Osteoblast (primary cell): ENCODE data around the gene C11orf42. TPM values are rescaled to one million over a fixed set of nuclear protein-coding genes. Genes with fewer than 3 reads are reported as not detected.

ENCODE experiments used
- DNase-seq: peaks from one replicate; pipeline ENCODE4 v3.0.0; 2011; ENCODE audit warnings: low spot score, mixed read lengths; ENCODE audit not compliant: insufficient read length; ENCODE audit errors: missing footprints
- H2AFZ ChIP-seq: 2 replicates; pipeline ENCODE4 v1.6.0; 2011; ENCODE audit warnings: mild to moderate bottlenecking, low read length
- H3K27ac ChIP-seq: 2 replicates; pipeline ENCODE4 v1.5.1; 2011; ENCODE audit warnings: mild to moderate bottlenecking, low read depth, low read length, moderate library complexity
- H3K27me3 ChIP-seq: 2 replicates; pipeline ENCODE4 v1.6.0; 2012; ENCODE audit warnings: mild to moderate bottlenecking, control low read depth, inconsistent platforms, low read length, moderate library complexity; ENCODE audit not compliant: insufficient read depth
- H3K36me3 ChIP-seq: 2 replicates; pipeline ENCODE4 v1.5.1; 2011; ENCODE audit warnings: mild to moderate bottlenecking, low read length, control low read depth, moderate library complexity; ENCODE audit not compliant: insufficient read depth
- H3K4me1 ChIP-seq: 2 replicates; pipeline ENCODE4 v1.5.1; 2011; ENCODE audit warnings: mild to moderate bottlenecking, low read length, control low read depth, moderate library complexity; ENCODE audit not compliant: insufficient read depth
- H3K4me2 ChIP-seq: 2 replicates; pipeline ENCODE4 v1.6.0; 2011; ENCODE audit warnings: mild to moderate bottlenecking, low read length; ENCODE audit not compliant: insufficient read depth
- H3K4me3 ChIP-seq: fragments of 200-600 bp; sonication (generic); 3 replicates; pipeline ENCODE4 v1.5.1; 2012; ENCODE audit warnings: mild to moderate bottlenecking, low read length, inconsistent platforms; ENCODE audit not compliant: insufficient read depth
- H3K79me2 ChIP-seq: 2 replicates; pipeline ENCODE4 v1.6.0; 2012; ENCODE audit warnings: mild to moderate bottlenecking, low read length, control low read depth, inconsistent platforms; ENCODE audit not compliant: insufficient read depth
- H3K9me3 ChIP-seq: 2 replicates; pipeline ENCODE4 v1.5.1; 2011; ENCODE audit warnings: low read depth, low read length, control low read depth
- H4K20me1 ChIP-seq: 2 replicates; pipeline ENCODE4 v1.6.0; 2012; ENCODE audit warnings: mild to moderate bottlenecking, low read length, control low read depth; ENCODE audit not compliant: insufficient read depth
- total RNA-seq: library from RNA; depleted of rRNA; stranded (reverse); fragments of >200 nt; gene quantifications from 2 replicates; pipeline ENCODE4 v1.2.3, GENCODE V29; 2012
- TF ChIP-seq, protein P1 (sequence below): IDR thresholded peaks from 2 replicates; pipeline ENCODE4 v1.5.1; 2011; ENCODE audit warnings: mild to moderate bottlenecking, low read depth, low read length, moderate library complexity; ENCODE audit errors: extremely low read depth

C11orf42 gene
- total RNA-seq, 1 donor = not detected

DNA sequence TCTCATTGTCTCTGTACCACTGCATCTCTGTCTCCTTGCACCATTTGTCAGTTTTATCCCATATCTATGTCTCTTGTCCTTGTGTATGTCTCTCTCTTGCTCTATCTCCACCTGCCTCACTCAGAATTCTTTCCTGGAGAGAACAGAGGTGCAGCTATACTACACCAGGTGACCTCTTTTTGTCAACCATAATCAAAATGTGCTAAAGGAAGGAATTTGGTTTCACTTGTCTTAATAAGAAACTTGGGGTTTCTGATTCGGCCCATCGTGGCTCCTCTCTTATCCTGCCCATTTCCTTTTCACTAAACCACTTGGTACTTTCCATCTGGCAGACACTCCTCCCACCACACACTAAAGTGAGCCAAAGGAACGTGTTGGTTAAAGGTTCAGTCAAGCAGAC lies 2.0 kb upstream of the C11orf42 start:
- Histone ChIP-seq H3K79me2 (no peaks in the 10 kb centered on the region), H3K27me3 (no peaks in the 10 kb centered on the region), H3K4me1 (no peaks in the 10 kb centered on the region), H3K36me3 (peaks cover 3% of the 10 kb centered on the region), H3K9me3 (no peaks in the 10 kb centered on the region), H2AFZ (no peak overlapping the region), H3K4me2 (no peak overlapping the region), H3K27ac (no peak overlapping the region), H4K20me1 (peaks cover 3% of the 10 kb centered on the region), H3K4me3 (no peak overlapping the region)
- TF ChIP-seq, protein P1, sequence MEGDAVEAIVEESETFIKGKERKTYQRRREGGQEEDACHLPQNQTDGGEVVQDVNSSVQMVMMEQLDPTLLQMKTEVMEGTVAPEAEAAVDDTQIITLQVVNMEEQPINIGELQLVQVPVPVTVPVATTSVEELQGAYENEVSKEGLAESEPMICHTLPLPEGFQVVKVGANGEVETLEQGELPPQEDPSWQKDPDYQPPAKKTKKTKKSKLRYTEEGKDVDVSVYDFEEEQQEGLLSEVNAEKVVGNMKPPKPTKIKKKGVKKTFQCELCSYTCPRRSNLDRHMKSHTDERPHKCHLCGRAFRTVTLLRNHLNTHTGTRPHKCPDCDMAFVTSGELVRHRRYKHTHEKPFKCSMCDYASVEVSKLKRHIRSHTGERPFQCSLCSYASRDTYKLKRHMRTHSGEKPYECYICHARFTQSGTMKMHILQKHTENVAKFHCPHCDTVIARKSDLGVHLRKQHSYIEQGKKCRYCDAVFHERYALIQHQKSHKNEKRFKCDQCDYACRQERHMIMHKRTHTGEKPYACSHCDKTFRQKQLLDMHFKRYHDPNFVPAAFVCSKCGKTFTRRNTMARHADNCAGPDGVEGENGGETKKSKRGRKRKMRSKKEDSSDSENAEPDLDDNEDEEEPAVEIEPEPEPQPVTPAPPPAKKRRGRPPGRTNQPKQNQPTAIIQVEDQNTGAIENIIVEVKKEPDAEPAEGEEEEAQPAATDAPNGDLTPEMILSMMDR = no peak
- DNase-seq = no peak

DNA sequence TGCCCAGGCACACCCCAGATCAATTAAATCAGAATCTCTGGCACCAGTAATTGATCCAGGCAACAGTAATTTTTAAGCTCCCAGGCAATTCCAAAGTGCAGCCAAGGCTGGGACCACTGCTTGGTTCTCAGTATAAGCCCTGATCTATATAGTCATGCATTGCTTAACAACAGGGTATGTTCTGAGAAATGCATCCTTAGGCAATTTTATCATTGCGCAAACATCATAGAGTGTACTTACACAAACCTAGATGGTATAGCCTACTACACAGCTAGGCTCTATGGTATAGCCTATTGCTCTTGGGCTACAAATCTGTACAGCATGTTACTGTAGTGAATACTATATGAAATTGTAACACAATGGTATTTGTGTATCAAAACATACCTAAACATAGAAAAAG lies 651 bp upstream of the C11orf42 start:
- Histone ChIP-seq H3K27ac (no peak overlapping the region), H3K79me2 (no peaks in the 10 kb centered on the region), H3K4me1 (no peaks in the 10 kb centered on the region), H3K27me3 (no peaks in the 10 kb centered on the region), H2AFZ (no peak overlapping the region), H3K36me3 (peaks cover 8% of the 10 kb centered on the region), H3K4me2 (no peak overlapping the region), H4K20me1 (peaks cover 3% of the 10 kb centered on the region), H3K9me3 (no peaks in the 10 kb centered on the region), H3K4me3 (no peak overlapping the region)
- DNase-seq = no peak
- TF ChIP-seq, protein P1 = no peak

GRCh38 chr11:6206456-6207180 lies 1.3 kb downstream of the C11orf42 start:
- Histone ChIP-seq H3K4me2 (no peak overlapping the region), H2AFZ (no peak overlapping the region), H3K4me1 (no peaks in the 10 kb centered on the region), H3K9me3 (no peaks in the 10 kb centered on the region), H3K27ac (no peak overlapping the region), H3K36me3 (peaks cover 20% of the 10 kb centered on the region), H3K27me3 (no peaks in the 10 kb centered on the region), H3K4me3 (no peak overlapping the region), H3K79me2 (no peaks in the 10 kb centered on the region), H4K20me1 (peaks cover 3% of the 10 kb centered on the region)
- no peak for DNase-seq
- TF ChIP-seq, protein P1 = no peak

DNA sequence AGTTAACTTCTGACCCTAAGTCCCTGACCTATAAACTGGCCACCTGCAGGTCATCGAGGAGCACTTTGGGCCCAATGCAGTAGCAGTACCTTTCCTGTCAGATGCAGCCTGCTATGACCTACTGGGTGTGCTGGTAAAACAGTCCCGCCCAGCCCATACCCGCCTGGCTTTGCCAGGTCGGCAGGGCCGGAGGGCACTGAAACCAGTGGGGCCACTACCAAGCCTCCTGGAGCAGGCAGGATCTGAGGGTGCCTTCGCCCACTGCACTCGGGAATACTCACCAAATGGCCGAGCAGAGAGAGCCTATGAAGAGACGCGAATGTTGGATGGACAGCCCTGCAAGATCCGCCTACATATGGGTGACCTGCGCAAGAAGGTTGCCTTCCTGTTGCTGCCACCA lies 4.4 kb downstream of the C11orf42 start:
- no peak for DNase-seq
- no peak overlapping the region for H3K4me3 ChIP-seq
- peaks cover 35% of the 10 kb centered on the region for H3K36me3 ChIP-seq
- no peaks in the 10 kb centered on the region for H3K27me3 ChIP-seq
- TF ChIP-seq, protein P1 = no peak
- H2AFZ ChIP-seq = no peak overlapping the region
- no peaks in the 10 kb centered on the region for H3K9me3 ChIP-seq
- no peak overlapping the region for H3K4me2 ChIP-seq
- no peaks in the 10 kb centered on the region for H3K79me2 ChIP-seq
- peaks cover 3% of the 10 kb centered on the region for H4K20me1 ChIP-seq
- no peak overlapping the region for H3K27ac ChIP-seq
- no peaks in the 10 kb centered on the region for H3K4me1 ChIP-seq
